H1 (cell line): ENCODE results near the gene SPTBN4.

Experiments
- ASH2L ChIP-seq: fragments of 200-600, 300-600 bp; sonication (generic); IDR thresholded peaks from one replicate; pipeline ENCODE4 v1.7.1; 2017; ENCODE audit warnings: low read length
- EP300 ChIP-seq, 2 experiments: IDR thresholded peaks; 1 replicate in 1 of 2; 2 replicates in 1 of 2; pipeline ENCODE4 v1.6.1; 2011 to 2012; ENCODE audit warnings: low read depth in 2 of 2, low read length in 2 of 2, mild to moderate bottlenecking in 2 of 2, borderline replicate concordance in 1 of 2, inconsistent platforms in 1 of 2, moderate library complexity in 1 of 2
- EZH2 ChIP-seq: fragments of 200-600 bp; sonication (generic); IDR thresholded peaks from 2 replicates; pipeline ENCODE4 v1.7.1; 2012; ENCODE audit warnings: low read depth, mild to moderate bottlenecking, moderate library complexity, low read length, inconsistent platforms; ENCODE audit not compliant: severe bottlenecking
- HDAC2 ChIP-seq, 2 experiments: fragments of 300-600 bp in 1 of 2; sonication (generic) in 1 of 2; IDR thresholded peaks; 2 replicates each; pipeline ENCODE4 v1.6.1; 2011 to 2012; ENCODE audit warnings: low read depth in 2 of 2, low read length in 2 of 2, mild to moderate bottlenecking in 2 of 2, moderate library complexity in 2 of 2, borderline replicate concordance in 1 of 2, inconsistent platforms in 1 of 2
- JUND ChIP-seq: IDR thresholded peaks from 2 replicates; pipeline ENCODE4 v1.6.1; 2011; ENCODE audit warnings: mild to moderate bottlenecking, improper control_type of control experiment, low read length
- MAFK ChIP-seq: IDR thresholded peaks from 2 replicates; pipeline ENCODE4 v1.6.1; 2012; ENCODE audit warnings: low read depth, mild to moderate bottlenecking, improper control_type of control experiment, low read length
- NRF1 ChIP-seq: IDR thresholded peaks from 2 replicates; pipeline ENCODE4 v1.6.1; 2011; ENCODE audit warnings: mild to moderate bottlenecking, low read depth, low read length, improper control_type of control experiment
- POLR2A ChIP-seq, 2 experiments: IDR thresholded peaks; 1 replicate in 1 of 2; 2 replicates in 1 of 2; pipeline ENCODE4 v1.6.1; 2011; ENCODE audit warnings: low read depth in 2 of 2, low read length in 2 of 2, mild to moderate bottlenecking in 2 of 2; ENCODE audit errors: control extremely low read depth in 1 of 2
- POLR2AphosphoS5 ChIP-seq: IDR thresholded peaks from 2 replicates; pipeline ENCODE4 v1.6.1; 2011; ENCODE audit warnings: low read depth, low read length
- RNF2 ChIP-seq: fragments of 200-900, 300-1000 bp; sonication (generic); IDR thresholded peaks from 2 replicates; pipeline ENCODE4 v1.7.1; 2016; ENCODE audit warnings: borderline replicate concordance, low read depth, mild to moderate bottlenecking, antibody characterized with exemption, low read length; ENCODE audit not compliant: poor library complexity, severe bottlenecking; ENCODE audit errors: missing control alignments

DNA sequence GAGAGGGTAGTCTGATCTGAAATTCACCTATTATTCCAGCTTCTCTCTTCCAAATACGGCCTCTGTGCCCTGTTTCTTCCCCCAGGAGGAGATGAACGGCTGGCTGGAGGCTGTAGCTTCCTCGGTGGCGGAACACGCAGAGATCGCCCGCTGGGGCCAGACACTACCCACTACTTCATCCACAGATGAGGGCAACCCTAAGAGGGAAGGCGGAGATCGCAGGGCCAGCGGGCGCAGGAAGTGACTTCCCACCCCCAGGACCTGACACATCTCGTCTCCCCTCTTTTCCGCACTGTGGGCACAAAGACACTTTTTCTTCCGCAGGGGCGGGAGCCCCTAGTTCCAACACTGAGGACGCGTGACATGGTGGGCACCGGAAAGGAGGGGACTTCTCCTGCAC lies 108.5 kb downstream of the SPTBN4 start:
- TF ChIP-seq EZH2, result no peak
- no peak for TF ChIP-seq ASH2L
- TF ChIP-seq MAFK, result no peak
- no peak for TF ChIP-seq POLR2A (IDR thresholded peaks at IDR 0.05; ENCODE audit: control extremely low read depth in 1 of 2, low read depth in 2 of 2, low read length in 2 of 2)
- no peak for TF ChIP-seq JUND
- TF ChIP-seq NRF1, result no peak
- no peak for TF ChIP-seq EP300 (IDR thresholded peaks at IDR 0.05; ENCODE audit: borderline replicate concordance in 1 of 2, low read depth in 2 of 2, low read length in 2 of 2)
- no peak for TF ChIP-seq HDAC2 (IDR thresholded peaks at IDR 0.05; ENCODE audit: borderline replicate concordance in 1 of 2, low read depth in 2 of 2, low read length in 2 of 2)
- TF ChIP-seq POLR2AphosphoS5, result no peak
- no peak for TF ChIP-seq RNF2
